OCI-LY7 (cell line): ENCODE data around the gene DLEC1. TPM values are rescaled to one million over a fixed set of nuclear protein-coding genes. Genes with fewer than 3 reads are reported as not detected.

Source experiments
- BruUV-seq: library from RNA; stranded (reverse); fragments of 400-500 nt; replicated peaks from 2 replicates; lab custom pipeline; 2021; lab: Mats Ljungman, UMichigan
- CTCF ChIA-PET: fragments of 300-600 bp; sonication (Branson Sonifier 250); formaldehyde crosslinking; loops from one replicate; lab custom pipeline; 2022; ENCODE audit warnings: antibody characterized with exemption; ENCODE audit not compliant: unreplicated experiment; lab: Charles Lee
- POLR2A ChIA-PET: fragments of 300-600 bp; sonication (Branson Sonifier 250); formaldehyde crosslinking; loops from one replicate; lab custom pipeline; 2022; ENCODE audit warnings: antibody characterized with exemption; lab: Charles Lee
- DNase-seq: peaks from one replicate; pipeline ENCODE4 v3.0.0-alpha.2; 2015; ENCODE audit warnings: low spot score
- H2AFZ ChIP-seq: fragments of 200-600 bp; sonication (generic), shearing (Covaris generic); 2 replicates; pipeline ENCODE4 v1.6.1; 2014; ENCODE audit warnings: mild to moderate bottlenecking, antibody characterized with exemption, low read length, moderate library complexity
- H3K27ac ChIP-seq: fragments of 200-600 bp; sonication (generic); 2 replicates; pipeline ENCODE4 v1.5.1; 2014; ENCODE audit warnings: mixed run types, low read depth, mild to moderate bottlenecking, moderate library complexity, low read length, inconsistent platforms; ENCODE audit not compliant: poor library complexity, severe bottlenecking
- H3K36me3 ChIP-seq: fragments of 200-600 bp; sonication (generic); 2 replicates; pipeline ENCODE4 v1.6.1; 2014; ENCODE audit warnings: mild to moderate bottlenecking, antibody characterized with exemption, low read length, moderate library complexity, mixed read lengths; ENCODE audit not compliant: insufficient read depth
- H3K4me1 ChIP-seq: fragments of 200-600 bp; sonication (generic); 2 replicates; pipeline ENCODE4 v1.5.1; 2014; ENCODE audit warnings: mild to moderate bottlenecking, low read length; ENCODE audit not compliant: insufficient read depth, poor library complexity, severe bottlenecking
- H3K4me2 ChIP-seq: fragments of 200-600 bp; sonication (generic); 2 replicates; pipeline ENCODE4 v1.6.1; 2014; ENCODE audit warnings: mild to moderate bottlenecking, low read length
- H3K4me3 ChIP-seq: fragments of 200-600 bp; sonication (generic); 2 replicates; pipeline ENCODE4 v1.5.1; 2014; ENCODE audit warnings: mild to moderate bottlenecking, low read depth, low read length; ENCODE audit not compliant: poor library complexity, severe bottlenecking
- H3K79me2 ChIP-seq: fragments of 200-600 bp; sonication (generic); 2 replicates; pipeline ENCODE4 v1.6.1; 2016; ENCODE audit warnings: low read depth, mild to moderate bottlenecking, low read length, moderate library complexity, mixed read lengths; ENCODE audit not compliant: insufficient read depth
- H3K9me2 ChIP-seq: fragments of 200-600 bp; sonication (generic); 2 replicates; pipeline ENCODE4 v1.6.1; 2016; ENCODE audit warnings: mild to moderate bottlenecking, low read length, mixed read lengths; ENCODE audit not compliant: insufficient read depth
- H3K9me3 ChIP-seq: fragments of 200-600 bp; sonication (generic); 2 replicates; pipeline ENCODE4 v1.6.1; 2014; ENCODE audit warnings: mild to moderate bottlenecking, mixed run types, low read length, mixed read lengths
- H4K20me1 ChIP-seq: fragments of 200-600 bp; sonication (generic); 2 replicates; pipeline ENCODE4 v1.6.1; 2014; ENCODE audit warnings: mild to moderate bottlenecking, antibody characterized with exemption, low read length, moderate library complexity, mixed read lengths; ENCODE audit not compliant: insufficient read depth
- CTCF ChIP-seq: fragments of 200-600 bp; sonication (generic); conservative IDR thresholded peaks from 2 replicates; pipeline ENCODE4 v1.5.1; 2014; ENCODE audit warnings: mild to moderate bottlenecking, antibody characterized with exemption, low read length, moderate library complexity, mixed read lengths
- EZH2phosphoT487 ChIP-seq: fragments of 200-600 bp; sonication (generic); IDR thresholded peaks from 2 replicates; pipeline ENCODE4 v1.6.1; 2018; ENCODE audit warnings: low read depth, borderline replicate concordance, mild to moderate bottlenecking, mixed run types, antibody characterized with exemption, low read length, moderate library complexity, mixed read lengths
- intact Hi-C: fragments of 100-400 bp; cut with micrococcal nuclease; formaldehyde crosslinking; loops from one replicate; pipeline ENCODE4 v1.10.0; 2022; ENCODE audit not compliant: unreplicated experiment
- total RNA-seq, 2 experiments: library from RNA; depleted of rRNA in 1 of 2; stranded (reverse); fragments of >200 nt in 1 of 2; shearing (Covaris generic) in 1 of 2; gene quantifications; 2 replicates each; pipeline ENCODE4 v1.2.3, GENCODE V29; 2014 to 2022

DLEC1 gene
- total RNA-seq, 2 experiments from 2014 or later, result 0.13 TPM; not detected in 1

GRCh38 chr3:37990527-37990926 is 48.5 kb upstream of the DLEC1 start, which contains the start of gene VILL:
Gene VILL (plus strand): TSS chr3:37990786. CDS start chr3:37993673, 2,887 bp downstream.
- peaks cover 4% of the 10 kb centered on the region; the same call in 1 of the 2 replicates for H3K36me3 ChIP-seq
- H3K27ac ChIP-seq, result no peak within 1 kb of the TSS
- ChIA-PET CTCF (no interaction called here), POLR2A (no interaction called here)
- H3K79me2 ChIP-seq, result peaks cover 9% of the 10 kb centered on the region; the same call in 1 of the 2 replicates
- no peaks in the 10 kb centered on the region for H3K9me3 ChIP-seq
- H3K4me1 ChIP-seq, result peaks cover 15% of the 10 kb centered on the region
- intact Hi-C loops, result no loop called here
- BruUV-seq, result no TSS peak
- H4K20me1 ChIP-seq, result no peaks in the 10 kb centered on the region
- H2AFZ ChIP-seq, result no peak within 1 kb of the TSS
- TF ChIP-seq CTCF (no peak), EZH2phosphoT487 (no peak)
- H3K4me3 ChIP-seq, result no peak within 1 kb of the TSS
- no peaks in the 10 kb centered on the region for H3K9me2 ChIP-seq
- DNase-seq, result no peak
- H3K4me2 ChIP-seq, result no peak within 1 kb of the TSS

- Histone ChIP-seq H3K9me3 (no peaks in the 10 kb centered on the region), H3K79me2 (peaks cover 9% of the 10 kb centered on the region; the same call in 1 of the 2 replicates), H3K4me1 (peaks cover 19% of the 10 kb centered on the region), H3K4me2 (no peak overlapping the region), H4K20me1 (no peaks in the 10 kb centered on the region), H3K9me2 (no peaks in the 10 kb centered on the region), H3K4me3 (no peak overlapping the region), H3K36me3 (peaks cover 10% of the 10 kb centered on the region; the same call in 1 of the 2 replicates), H3K27ac (no peak overlapping the region), H2AFZ (no peak overlapping the region)
- BruUV-seq, result no TSS peak
- no peak for TF ChIP-seq EZH2phosphoT487
- TF ChIP-seq CTCF, result no peak
- ChIA-PET POLR2A (no interaction called here), CTCF (no interaction called here)
- intact Hi-C loops, result no loop called here
- DNase-seq, result no peak
Observed at GRCh38 chr3:37991109-37991508, 47.9 kb upstream of the DLEC1 start.

- peaks cover 26% of the 10 kb centered on the region for H3K4me1 ChIP-seq
- no peaks in the 10 kb centered on the region for H4K20me1 ChIP-seq
- H3K4me2 ChIP-seq, result no peak overlapping the region
- POLR2A ChIA-PET, result no interaction called here
- no peak overlapping the region for H3K4me3 ChIP-seq
- no peak overlapping the region for H3K27ac ChIP-seq
- peaks cover 9% of the 10 kb centered on the region; the same call in 1 of the 2 replicates for H3K79me2 ChIP-seq
- peaks cover 17% of the 10 kb centered on the region; the same call in 1 of the 2 replicates for H3K36me3 ChIP-seq
- no peak overlapping the region for H2AFZ ChIP-seq
- TF ChIP-seq EZH2phosphoT487 (no peak), CTCF (no peak)
- BruUV-seq, result no TSS peak
- CTCF ChIA-PET, result no interaction called here
- DNase-seq, result no peak
- intact Hi-C loops, result no loop called here
- no peaks in the 10 kb centered on the region for H3K9me2 ChIP-seq
- H3K9me3 ChIP-seq, result no peaks in the 10 kb centered on the region
Observed at GRCh38 chr3:37991823-37992222, 47.2 kb upstream of the DLEC1 start.
